Skeletal muscle cell (primary cell): ENCODE results near the gene SH3PXD2A.

Experiments used
- DNase-seq: peaks from one replicate; pipeline ENCODE4 v3.0.0-alpha.2; 2010; ENCODE audit warnings: low read depth
- H3K4me3 ChIP-seq: 2 replicates; pipeline ENCODE4 v1.5.1; 2011; ENCODE audit warnings: low read depth, mild to moderate bottlenecking, control low read depth, low read length, moderate library complexity

The SH3PXD2A gene

GRCh38 chr10:103701380-103702222 is 153.8 kb downstream of the SH3PXD2A start:
- no peak for DNase-seq
- no peak overlapping the region for H3K4me3 ChIP-seq

GRCh38 chr10:103700436-103700715 is 155.0 kb downstream of the SH3PXD2A start:
- H3K4me3 ChIP-seq = no peak overlapping the region
- DNase-seq = no peak

- no peak for DNase-seq
- H3K4me3 ChIP-seq = no peak overlapping the region
Measured at GRCh38 chr10:103699611-103700435, 155.6 kb downstream of the SH3PXD2A start.

- no peak overlapping the region for H3K4me3 ChIP-seq
- DNase-seq = no peak
Measured at GRCh38 chr10:103698266-103698665, 157.1 kb downstream of the SH3PXD2A start.

GRCh38 chr10:103697787-103698186 is 157.6 kb downstream of the SH3PXD2A start:
- no peak for DNase-seq
- no peak overlapping the region for H3K4me3 ChIP-seq

- DNase-seq = peak; percentile 75
- H3K4me3 ChIP-seq = no peak overlapping the region
Measured at GRCh38 chr10:103696411-103697145, 158.8 kb downstream of the SH3PXD2A start.

GRCh38 chr10:103696094-103696410 is 159.3 kb downstream of the SH3PXD2A start:
- no peak for DNase-seq
- no peak overlapping the region for H3K4me3 ChIP-seq

GRCh38 chr10:103695584-103696005 is 159.8 kb downstream of the SH3PXD2A start:
- peak; percentile 48 for DNase-seq
- H3K4me3 ChIP-seq = no peak overlapping the region

GRCh38 chr10:103693812-103694205 is 161.6 kb downstream of the SH3PXD2A start:
- no peak overlapping the region for H3K4me3 ChIP-seq
- no peak for DNase-seq

GRCh38 chr10:103692952-103693811 is 162.2 kb downstream of the SH3PXD2A start:
- peak overlapping the region; percentile 51 for H3K4me3 ChIP-seq
- no peak for DNase-seq

- H3K4me3 ChIP-seq = peak overlapping the region; percentile 51
- no peak for DNase-seq
Measured at GRCh38 chr10:103692436-103692951, 162.9 kb downstream of the SH3PXD2A start.

- H3K4me3 ChIP-seq = no peak overlapping the region
Measured at GRCh38 chr10:103691723-103692435, 163.5 kb downstream of the SH3PXD2A start.

GRCh38 chr10:103691267-103691666 is 164.1 kb downstream of the SH3PXD2A start:
- H3K4me3 ChIP-seq = no peak overlapping the region
- DNase-seq = no peak

More at GRCh38 chr10:103691723-103692435, 163.5 kb downstream of the SH3PXD2A start:
- DNase-seq = no peak

- DNase-seq = no peak
Measured at GRCh38 chr10:103690281-103690680, 165.1 kb downstream of the SH3PXD2A start.

GRCh38 chr10:103688491-103688890 is 166.9 kb downstream of the SH3PXD2A start:
- no peak overlapping the region for H3K4me3 ChIP-seq
- no peak for DNase-seq

More at GRCh38 chr10:103690281-103690680, 165.1 kb downstream of the SH3PXD2A start:
- H3K4me3 ChIP-seq = no peak overlapping the region

- no peak for DNase-seq
- no peak overlapping the region for H3K4me3 ChIP-seq
Measured at GRCh38 chr10:103687718-103688117, 167.7 kb downstream of the SH3PXD2A start.

GRCh38 chr10:103687172-103687571 is 168.2 kb downstream of the SH3PXD2A start:
- no peak for DNase-seq
- H3K4me3 ChIP-seq = no peak overlapping the region

- DNase-seq = no peak
- H3K4me3 ChIP-seq = no peak overlapping the region
Measured at GRCh38 chr10:103685880-103686669, 169.3 kb downstream of the SH3PXD2A start.
